GM12878 (cell line): Measurements from ENCODE around the gene CAMKMT.

ENCODE experiments used
- CREB1 ChIP-seq: IDR thresholded peaks from 2 replicates; pipeline ENCODE4 v1.6.1; 2012; ENCODE audit warnings: low read depth, mild to moderate bottlenecking, inconsistent platforms
- DPF2 ChIP-seq: fragments of 450-650 bp; IDR thresholded peaks from 2 replicates; pipeline ENCODE4 v1.6.1; 2017; ENCODE audit warnings: mild to moderate bottlenecking
- EP300 ChIP-seq, 2 experiments: fragments of 150-350 bp in 1 of 2; IDR thresholded peaks; 2 replicates each; pipeline ENCODE4 v1.6.1; 2011 to 2012; ENCODE audit warnings: low read depth in 2 of 2, low read length in 2 of 2, borderline replicate concordance in 1 of 2, improper control_type of control experiment in 1 of 2, inconsistent platforms in 1 of 2; ENCODE audit not compliant: control insufficient read depth in 1 of 2
- EZH2 ChIP-seq: IDR thresholded peaks from 2 replicates; pipeline ENCODE4 v1.6.1; 2012; ENCODE audit warnings: low read depth, mild to moderate bottlenecking, control low read depth, inconsistent platforms, low read length, borderline replicate concordance; ENCODE audit not compliant: control insufficient read depth
- MAX ChIP-seq: IDR thresholded peaks from 2 replicates; pipeline ENCODE4 v1.6.1; 2012; ENCODE audit warnings: low read depth, low read length, improper control_type of control experiment
- NRF1 ChIP-seq: conservative IDR thresholded peaks from 2 replicates; pipeline ENCODE4 v1.6.1; 2011; ENCODE audit warnings: mild to moderate bottlenecking, low read depth, low read length, improper control_type of control experiment
- POLR2A ChIP-seq: IDR thresholded peaks from 2 replicates; pipeline ENCODE4 v1.6.1; 2011; ENCODE audit warnings: low read depth, mild to moderate bottlenecking, low read length
- RAD51 ChIP-seq: fragments of 450-650 bp; IDR thresholded peaks from 2 replicates; pipeline ENCODE4 v1.6.1; 2016; ENCODE audit warnings: moderate library complexity, mild to moderate bottlenecking, inconsistent platforms
- RELA ChIP-seq: fragments of 450-650 bp; IDR thresholded peaks from 2 replicates; pipeline ENCODE4 v1.8.0; 2014; ENCODE audit warnings: borderline replicate concordance; ENCODE audit not compliant: partially characterized antibody
- SMAD1 ChIP-seq: fragments of 450-650 bp; IDR thresholded peaks from 2 replicates; pipeline ENCODE4 v1.6.1; 2018; ENCODE audit warnings: mild to moderate bottlenecking, low read depth; ENCODE audit not compliant: partially characterized antibody
- SMARCA5 ChIP-seq: fragments of 450-650 bp; IDR thresholded peaks from 2 replicates; pipeline ENCODE4 v1.6.1; 2017; ENCODE audit warnings: mild to moderate bottlenecking
- ZNF207 ChIP-seq: fragments of 450-650 bp; IDR thresholded peaks from 2 replicates; pipeline ENCODE4 v1.6.1; 2014; ENCODE audit warnings: antibody characterized with exemption, mild to moderate bottlenecking, borderline replicate concordance
- TF ChIP-seq, protein P1 (sequence below), 3 experiments: IDR thresholded peaks in 2 of 3; conservative IDR thresholded peaks in 1 of 3; 2 replicates each; pipeline ENCODE4 v1.5.1; 2011; ENCODE audit warnings: low read depth in 3 of 3, low read length in 3 of 3, mild to moderate bottlenecking in 3 of 3, control low read depth in 2 of 3, moderate library complexity in 2 of 3, inconsistent platforms in 1 of 3, mixed read lengths in 1 of 3; ENCODE audit not compliant: control insufficient read depth in 2 of 3, insufficient read depth in 1 of 3; ENCODE audit errors: extremely low read depth in 1 of 3

DNA sequence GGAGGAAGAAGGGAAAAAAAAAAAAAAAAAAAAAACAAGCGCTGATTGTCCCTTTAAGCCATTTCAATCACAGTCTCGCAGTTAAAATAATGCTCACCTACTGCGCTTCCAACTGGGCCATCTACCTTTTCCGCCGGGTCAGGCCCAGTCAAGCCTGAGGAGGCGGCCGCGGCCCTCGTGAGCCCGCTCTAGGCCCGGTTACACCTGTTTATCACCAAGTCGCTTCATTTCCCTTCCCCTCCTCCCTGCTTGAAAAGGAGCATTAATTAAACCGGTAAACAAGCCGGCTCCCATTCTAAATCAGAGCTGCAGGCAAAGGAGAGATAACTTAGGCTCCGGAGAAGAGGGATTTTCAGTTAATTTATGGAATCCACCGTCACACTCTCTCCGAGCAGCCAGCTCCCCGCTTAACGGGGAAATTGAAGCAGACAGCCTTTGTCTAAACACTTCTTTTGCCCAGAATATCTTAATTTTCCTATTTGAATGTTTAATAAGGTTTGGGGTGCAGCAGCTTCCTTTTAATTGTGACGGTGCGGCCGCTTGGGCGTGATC, 439.6 kb downstream of the CAMKMT start:
- TF ChIP-seq NRF1 (no peak), RAD51 (no peak), POLR2A (no peak), EZH2 (no peak), ZNF207 (no peak), SMARCA5 (no peak), SMAD1 (no peak), MAX (no peak), CREB1 (no peak), RELA (no peak), DPF2 (no peak), EP300 (IDR thresholded peaks at IDR 0.05; ENCODE audit: borderline replicate concordance in 1 of 2, control insufficient read depth in 1 of 2, low read depth in 2 of 2, low read length in 2 of 2) (no peak)
- TF ChIP-seq, protein P1, sequence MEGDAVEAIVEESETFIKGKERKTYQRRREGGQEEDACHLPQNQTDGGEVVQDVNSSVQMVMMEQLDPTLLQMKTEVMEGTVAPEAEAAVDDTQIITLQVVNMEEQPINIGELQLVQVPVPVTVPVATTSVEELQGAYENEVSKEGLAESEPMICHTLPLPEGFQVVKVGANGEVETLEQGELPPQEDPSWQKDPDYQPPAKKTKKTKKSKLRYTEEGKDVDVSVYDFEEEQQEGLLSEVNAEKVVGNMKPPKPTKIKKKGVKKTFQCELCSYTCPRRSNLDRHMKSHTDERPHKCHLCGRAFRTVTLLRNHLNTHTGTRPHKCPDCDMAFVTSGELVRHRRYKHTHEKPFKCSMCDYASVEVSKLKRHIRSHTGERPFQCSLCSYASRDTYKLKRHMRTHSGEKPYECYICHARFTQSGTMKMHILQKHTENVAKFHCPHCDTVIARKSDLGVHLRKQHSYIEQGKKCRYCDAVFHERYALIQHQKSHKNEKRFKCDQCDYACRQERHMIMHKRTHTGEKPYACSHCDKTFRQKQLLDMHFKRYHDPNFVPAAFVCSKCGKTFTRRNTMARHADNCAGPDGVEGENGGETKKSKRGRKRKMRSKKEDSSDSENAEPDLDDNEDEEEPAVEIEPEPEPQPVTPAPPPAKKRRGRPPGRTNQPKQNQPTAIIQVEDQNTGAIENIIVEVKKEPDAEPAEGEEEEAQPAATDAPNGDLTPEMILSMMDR (IDR thresholded peaks at IDR 0.05 in 2 of 3, conservative IDR thresholded peaks at IDR 0.05 in 1 of 3; ENCODE audit: control insufficient read depth in 2 of 3, extremely low read depth in 1 of 3, insufficient read depth in 1 of 3, low read depth in 3 of 3, low read length in 3 of 3), result no peak
